Endothelial cell (in vitro differentiated cells): Measurements from ENCODE around the gene VWA5B1. TPM values are rescaled to one million over a fixed set of nuclear protein-coding genes. Genes with fewer than 3 reads are reported as not detected.

Experiments
- DNase-seq: peaks from one replicate; pipeline ENCODE4 v3.0.0; 2021; ENCODE audit warnings: low spot score
- H3K27ac Mint-ChIP-seq: one replicate; pipeline ENCODE4 v1.8.0; 2021; ENCODE audit warnings: mixed read lengths, inconsistent platforms; ENCODE audit not compliant: unreplicated experiment
- H3K27me3 Mint-ChIP-seq: one replicate; pipeline ENCODE4 v1.8.0; 2021; ENCODE audit warnings: mild to moderate bottlenecking, moderate library complexity, mixed read lengths, inconsistent platforms; ENCODE audit not compliant: unreplicated experiment
- H3K36me3 Mint-ChIP-seq: one replicate; pipeline ENCODE4 v1.8.0; 2021; ENCODE audit warnings: mild to moderate bottlenecking, low read depth, mixed read lengths, inconsistent platforms; ENCODE audit not compliant: unreplicated experiment
- H3K4me1 Mint-ChIP-seq: one replicate; pipeline ENCODE4 v1.8.0; 2021; ENCODE audit warnings: mild to moderate bottlenecking, mixed read lengths, inconsistent platforms; ENCODE audit not compliant: unreplicated experiment
- H3K4me3 Mint-ChIP-seq: one replicate; pipeline ENCODE4 v1.8.0; 2021; ENCODE audit warnings: mild to moderate bottlenecking, mixed read lengths, inconsistent platforms; ENCODE audit not compliant: unreplicated experiment
- H3K9me3 Mint-ChIP-seq: one replicate; pipeline ENCODE4 v1.8.0; 2021; ENCODE audit warnings: mixed read lengths, inconsistent platforms; ENCODE audit not compliant: unreplicated experiment
- CTCF ChIP-seq: fragments of 200-600 bp; sonication (generic); IDR thresholded peaks from one replicate; pipeline ENCODE4 v1.5.0; 2021; ENCODE audit warnings: antibody characterized with exemption; ENCODE audit not compliant: unreplicated experiment
- total RNA-seq: library from RNA; stranded (reverse); fragmentation: NEBNext Ultra II Directional; extraction: Animal tissue kit (Norgen Biotek cat#: 25700); gene quantifications from one replicate; pipeline ENCODE4 v1.2.1, GENCODE V29; 2021; ENCODE audit not compliant: unreplicated experiment

VWA5B1 gene
- total RNA-seq, 1 donor from 2014 or later: not detected

GRCh38 chr1:20371883-20372282, 81.2 kb downstream of the VWA5B1 start:
- Mint-ChIP-seq H3K36me3 (no peaks in the 10 kb centered on the region), H3K27ac (no peak overlapping the region), H3K4me3 (no peak overlapping the region), H3K4me1 (no peaks in the 10 kb centered on the region), H3K9me3 (no peaks in the 10 kb centered on the region), H3K27me3 (peaks cover 12% of the 10 kb centered on the region)
- no peak for TF ChIP-seq CTCF
- DNase-seq: no peak

- Mint-ChIP-seq H3K9me3 (no peaks in the 10 kb centered on the region), H3K4me1 (no peaks in the 10 kb centered on the region), H3K27me3 (peaks cover 8% of the 10 kb centered on the region), H3K36me3 (peaks cover 5% of the 10 kb centered on the region), H3K4me3 (no peak overlapping the region), H3K27ac (no peak overlapping the region)
- TF ChIP-seq CTCF: no peak
- no peak for DNase-seq
Observed at GRCh38 chr1:20372676-20373075, 82.0 kb downstream of the VWA5B1 start.

- Mint-ChIP-seq H3K27ac (no peak overlapping the region), H3K4me1 (no peaks in the 10 kb centered on the region), H3K27me3 (peaks cover 6% of the 10 kb centered on the region), H3K4me3 (no peak overlapping the region), H3K9me3 (no peaks in the 10 kb centered on the region), H3K36me3 (peaks cover 5% of the 10 kb centered on the region)
- DNase-seq: no peak
- TF ChIP-seq CTCF: no peak
Observed at GRCh38 chr1:20373286-20373685, 82.6 kb downstream of the VWA5B1 start.

GRCh38 chr1:20373764-20374163, 83.1 kb downstream of the VWA5B1 start:
- no peak for DNase-seq
- Mint-ChIP-seq H3K36me3 (peaks cover 5% of the 10 kb centered on the region), H3K4me3 (no peak overlapping the region), H3K27ac (no peak overlapping the region), H3K27me3 (peaks cover 7% of the 10 kb centered on the region), H3K9me3 (no peaks in the 10 kb centered on the region), H3K4me1 (no peaks in the 10 kb centered on the region)
- no peak for TF ChIP-seq CTCF

- H3K27me3 Mint-ChIP-seq: peaks cover 10% of the 10 kb centered on the region
- H3K27ac Mint-ChIP-seq: no peak overlapping the region
Observed at GRCh38 chr1:20375563-20375962, 84.9 kb downstream of the VWA5B1 start.

More at GRCh38 chr1:20375563-20375962, 84.9 kb downstream of the VWA5B1 start:
- no peak overlapping the region for H3K4me3 Mint-ChIP-seq
- H3K36me3 Mint-ChIP-seq: peaks cover 5% of the 10 kb centered on the region
- no peak for TF ChIP-seq CTCF
- no peaks in the 10 kb centered on the region for H3K9me3 Mint-ChIP-seq
- no peaks in the 10 kb centered on the region for H3K4me1 Mint-ChIP-seq
- DNase-seq: no peak
